ENCODE data around the gene MRPL10. TPM values are rescaled to one million over a fixed set of nuclear protein-coding genes. Genes with fewer than 3 reads are reported as not detected.

The MRPL10 gene
- total RNA-seq, 1 donor from 2014 or later: 59.7 TPM

GRCh38 chr17:47792979-47793378 lies 38.4 kb downstream of the MRPL10 start:
- H3K4me3 ChIP-seq (ENCODE audit: low read depth, low read length): no peak overlapping the region
- H3K27me3 ChIP-seq (ENCODE audit: control insufficient read depth, insufficient read depth, low read length): peaks cover 26% of the 10 kb centered on the region
- no peak for DNase-seq (ENCODE audit: low read depth)
- no peaks in the 10 kb centered on the region for H3K36me3 ChIP-seq (ENCODE audit: control insufficient read depth, insufficient read depth, low read length)
- no peak for TF ChIP-seq CTCF (IDR thresholded peaks at IDR 0.05; ENCODE audit: insufficient read depth, low read length, poor library complexity, severe bottlenecking)

- no peaks in the 10 kb centered on the region for H3K36me3 ChIP-seq (ENCODE audit: control insufficient read depth, insufficient read depth, low read length)
- no peak for TF ChIP-seq CTCF (IDR thresholded peaks at IDR 0.05; ENCODE audit: insufficient read depth, low read length, poor library complexity, severe bottlenecking)
- H3K27me3 ChIP-seq (ENCODE audit: control insufficient read depth, insufficient read depth, low read length): peaks cover 27% of the 10 kb centered on the region
- DNase-seq (ENCODE audit: low read depth): no peak
- H3K4me3 ChIP-seq (ENCODE audit: low read depth, low read length): no peak overlapping the region
Measured at GRCh38 chr17:47792457-47792856, 38.9 kb downstream of the MRPL10 start.

- Histone ChIP-seq H3K27me3 (ENCODE audit: control insufficient read depth, insufficient read depth, low read length) (peaks cover 27% of the 10 kb centered on the region), H3K4me3 (ENCODE audit: low read depth, low read length) (no peak overlapping the region), H3K36me3 (ENCODE audit: control insufficient read depth, insufficient read depth, low read length) (no peaks in the 10 kb centered on the region)
- no peak for DNase-seq (ENCODE audit: low read depth)
- no peak for TF ChIP-seq CTCF (IDR thresholded peaks at IDR 0.05; ENCODE audit: insufficient read depth, low read length, poor library complexity, severe bottlenecking)
Measured at GRCh38 chr17:47791025-47791424, 40.3 kb downstream of the MRPL10 start.

GRCh38 chr17:47789611-47790561 lies 41.5 kb downstream of the MRPL10 start:
- Histone ChIP-seq H3K4me3 (ENCODE audit: low read depth, low read length) (no peak overlapping the region), H3K36me3 (ENCODE audit: control insufficient read depth, insufficient read depth, low read length) (no peaks in the 10 kb centered on the region), H3K27me3 (ENCODE audit: control insufficient read depth, insufficient read depth, low read length) (peaks cover 27% of the 10 kb centered on the region)
- TF ChIP-seq CTCF (IDR thresholded peaks at IDR 0.05; ENCODE audit: insufficient read depth, low read length, poor library complexity, severe bottlenecking): peak; percentile 45
- DNase-seq (ENCODE audit: low read depth): no peak

GRCh38 chr17:47785538-47786123 lies 45.7 kb downstream of the MRPL10 start:
- no peak overlapping the region for H3K4me3 ChIP-seq (ENCODE audit: low read depth, low read length)
- H3K27me3 ChIP-seq (ENCODE audit: control insufficient read depth, insufficient read depth, low read length): peaks cover 32% of the 10 kb centered on the region
- no peak for TF ChIP-seq CTCF (IDR thresholded peaks at IDR 0.05; ENCODE audit: insufficient read depth, low read length, poor library complexity, severe bottlenecking)
- no peaks in the 10 kb centered on the region for H3K36me3 ChIP-seq (ENCODE audit: control insufficient read depth, insufficient read depth, low read length)
- no peak for DNase-seq (ENCODE audit: low read depth)
